ENCODE data around the gene CLTC. TPM values are rescaled to one million over a fixed set of nuclear protein-coding genes. Genes with fewer than 3 reads are reported as not detected.

The CLTC gene
- total RNA-seq, 1 donor from 2014 or later = 113 TPM

DNA sequence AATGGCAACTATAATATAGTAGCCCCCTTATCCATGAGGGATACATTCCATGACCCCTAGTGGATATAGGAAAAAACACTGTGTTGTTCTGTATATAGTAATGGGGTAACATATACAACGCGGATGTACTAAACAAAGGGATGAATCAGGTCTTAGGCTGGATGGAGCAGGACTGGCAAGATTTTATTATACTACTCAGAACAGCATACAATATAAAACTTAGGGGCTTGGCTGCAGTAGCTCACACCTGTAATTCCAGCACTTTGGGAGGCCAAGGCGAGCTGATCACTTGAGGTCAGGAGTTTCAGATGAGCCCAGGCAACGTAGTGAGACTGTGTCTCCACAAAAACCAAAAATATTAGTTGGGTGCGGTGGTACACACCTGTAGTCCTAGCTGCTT is 114.5 kb downstream of the CLTC start:
- Histone ChIP-seq H3K27me3 (no peaks in the 10 kb centered on the region), H3K4me3 (no peak overlapping the region), H3K9me3 (no peaks in the 10 kb centered on the region), H3K27ac (no peak overlapping the region), H3K36me3 (peaks cover 0 to 34% of the 10 kb centered on the region in 2 donors), H3K4me1 (no peaks in the 10 kb centered on the region)
- no peak for DNase-seq (ENCODE audit: extremely low spot score in 2 of 2)
- TF ChIP-seq, protein P1, sequence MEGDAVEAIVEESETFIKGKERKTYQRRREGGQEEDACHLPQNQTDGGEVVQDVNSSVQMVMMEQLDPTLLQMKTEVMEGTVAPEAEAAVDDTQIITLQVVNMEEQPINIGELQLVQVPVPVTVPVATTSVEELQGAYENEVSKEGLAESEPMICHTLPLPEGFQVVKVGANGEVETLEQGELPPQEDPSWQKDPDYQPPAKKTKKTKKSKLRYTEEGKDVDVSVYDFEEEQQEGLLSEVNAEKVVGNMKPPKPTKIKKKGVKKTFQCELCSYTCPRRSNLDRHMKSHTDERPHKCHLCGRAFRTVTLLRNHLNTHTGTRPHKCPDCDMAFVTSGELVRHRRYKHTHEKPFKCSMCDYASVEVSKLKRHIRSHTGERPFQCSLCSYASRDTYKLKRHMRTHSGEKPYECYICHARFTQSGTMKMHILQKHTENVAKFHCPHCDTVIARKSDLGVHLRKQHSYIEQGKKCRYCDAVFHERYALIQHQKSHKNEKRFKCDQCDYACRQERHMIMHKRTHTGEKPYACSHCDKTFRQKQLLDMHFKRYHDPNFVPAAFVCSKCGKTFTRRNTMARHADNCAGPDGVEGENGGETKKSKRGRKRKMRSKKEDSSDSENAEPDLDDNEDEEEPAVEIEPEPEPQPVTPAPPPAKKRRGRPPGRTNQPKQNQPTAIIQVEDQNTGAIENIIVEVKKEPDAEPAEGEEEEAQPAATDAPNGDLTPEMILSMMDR (IDR thresholded peaks at IDR 0.05) = no peak
- TF ChIP-seq POLR2A (IDR thresholded peaks at IDR 0.05) = no peak
- no peak for TF ChIP-seq POLR2AphosphoS5 (IDR thresholded peaks at IDR 0.05; ENCODE audit: insufficient read depth in 1 of 2, low read depth in 1 of 2)
- intact Hi-C loops (cut with DNase I) = no loop called here

DNA sequence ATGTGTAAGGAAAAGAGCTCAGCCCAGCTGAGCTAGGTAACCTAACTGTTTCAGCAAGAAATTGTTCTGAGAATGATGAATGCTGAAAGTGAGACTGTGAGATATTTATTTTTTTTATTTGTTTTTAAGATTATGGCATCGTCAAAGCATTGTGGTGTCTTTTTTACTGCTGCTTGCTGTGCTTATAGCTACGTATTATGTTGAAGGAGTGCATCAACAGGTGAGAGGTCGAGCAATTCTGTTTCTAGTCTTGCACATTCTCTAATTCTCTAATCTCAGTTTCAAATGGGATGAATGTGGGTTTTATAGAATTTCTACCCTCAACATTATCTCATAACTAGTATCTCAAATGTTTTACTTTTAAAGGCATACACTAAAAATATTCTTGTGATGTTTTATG is 117.6 kb downstream of the CLTC start:
- H3K36me3 ChIP-seq = peaks cover 0 to 41% of the 10 kb centered on the region in 2 donors
- no peak for DNase-seq (ENCODE audit: extremely low spot score in 2 of 2)
- intact Hi-C loops (cut with DNase I) = no loop called here
- no peak for TF ChIP-seq POLR2AphosphoS5 (IDR thresholded peaks at IDR 0.05; ENCODE audit: insufficient read depth in 1 of 2, low read depth in 1 of 2)
- no peak for TF ChIP-seq POLR2A (IDR thresholded peaks at IDR 0.05)
- TF ChIP-seq, protein P1 (IDR thresholded peaks at IDR 0.05) = no peak
- H3K4me1 ChIP-seq = no peaks in the 10 kb centered on the region
- no peaks in the 10 kb centered on the region for H3K27me3 ChIP-seq
- H3K27ac ChIP-seq = no peak overlapping the region
- no peaks in the 10 kb centered on the region for H3K9me3 ChIP-seq
- no peak overlapping the region for H3K4me3 ChIP-seq

DNA sequence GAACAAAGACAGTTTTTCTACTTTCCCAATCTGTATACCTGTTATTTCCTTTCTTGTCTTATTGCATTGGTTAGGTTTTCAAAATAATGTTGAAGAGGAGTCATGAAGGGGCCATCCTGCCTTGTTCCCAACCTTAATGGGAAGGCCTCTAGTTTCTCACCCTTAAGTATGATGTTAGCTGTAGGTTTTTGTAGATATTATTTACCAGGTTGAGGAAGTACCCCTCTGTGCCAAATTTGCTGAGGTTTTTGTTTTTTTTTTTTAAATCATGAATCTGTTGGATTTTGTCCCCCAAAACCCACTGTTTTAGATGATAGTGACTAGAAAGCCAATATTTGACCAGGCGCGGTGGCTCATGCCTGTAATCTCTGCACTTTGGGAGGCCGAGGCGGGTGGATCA is 124.1 kb downstream of the CLTC start:
- Histone ChIP-seq H3K9me3 (no peaks in the 10 kb centered on the region), H3K27me3 (no peaks in the 10 kb centered on the region), H3K4me3 (no peak overlapping the region), H3K4me1 (no peaks in the 10 kb centered on the region), H3K27ac (no peak overlapping the region), H3K36me3 (peaks cover 0 to 8% of the 10 kb centered on the region in 2 donors)
- TF ChIP-seq, protein P1 (IDR thresholded peaks at IDR 0.05) = no peak
- TF ChIP-seq POLR2A (IDR thresholded peaks at IDR 0.05) (no peak), POLR2AphosphoS5 (IDR thresholded peaks at IDR 0.05; ENCODE audit: insufficient read depth in 1 of 2, low read depth in 1 of 2) (no peak)
- intact Hi-C loops (cut with DNase I) = no loop called here
- DNase-seq (ENCODE audit: extremely low spot score in 2 of 2) = no peak

DNA sequence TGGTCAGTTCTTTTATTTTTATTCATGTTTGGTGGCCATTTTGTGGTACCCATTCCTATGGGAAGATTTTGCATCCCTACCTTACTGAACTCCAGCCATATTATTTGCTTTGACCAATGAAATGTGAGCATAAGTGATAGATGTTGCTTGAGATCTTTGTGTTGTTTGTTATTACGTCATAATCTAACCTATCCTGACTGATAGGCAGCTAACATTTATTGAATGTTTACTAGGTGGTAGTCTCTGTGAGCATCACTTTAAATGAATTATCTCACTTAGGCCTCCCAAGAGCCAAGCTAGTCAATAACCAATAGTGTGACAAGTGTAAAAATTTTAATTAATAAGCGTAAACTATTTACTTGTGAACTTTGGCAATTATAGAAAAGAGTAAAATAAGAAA is 125.3 kb downstream of the CLTC start:
- no peak for DNase-seq (ENCODE audit: extremely low spot score in 2 of 2)
- Histone ChIP-seq H3K9me3 (no peaks in the 10 kb centered on the region), H3K27ac (no peak overlapping the region), H3K4me3 (no peak overlapping the region), H3K4me1 (no peaks in the 10 kb centered on the region), H3K36me3 (peaks cover 0 to 7% of the 10 kb centered on the region in 2 donors), H3K27me3 (no peaks in the 10 kb centered on the region)
- TF ChIP-seq POLR2A (IDR thresholded peaks at IDR 0.05) (no peak), POLR2AphosphoS5 (IDR thresholded peaks at IDR 0.05; ENCODE audit: insufficient read depth in 1 of 2, low read depth in 1 of 2) (no peak)
- TF ChIP-seq, protein P1 (IDR thresholded peaks at IDR 0.05) = no peak
- intact Hi-C loops (cut with DNase I) = no loop called here

Other genes starting within 250 kb of the CLTC start
- gene DHX40, start 54.3 kb upstream of the CLTC start, total RNA-seq = 31.4 TPM
- 43.0 TPM for gene PTRH2, start 87.5 kb downstream of the CLTC start, total RNA-seq
- gene VMP1, start 87.8 kb downstream of the CLTC start, total RNA-seq = 380 TPM